A673 (cell line): ENCODE measurements around the gene SEC16A.

Experiments
- CTCF ChIP-seq: fragments of 300-800, 200-600 bp; sonication (generic); conservative IDR thresholded peaks from 2 replicates; pipeline ENCODE4 v1.5.1; 2017; ENCODE audit warnings: low read depth, mild to moderate bottlenecking, antibody characterized with exemption, low read length, moderate library complexity, mixed read lengths
- EZH2 ChIP-seq: fragments of 200-600 bp; sonication (generic); IDR thresholded peaks from 2 replicates; pipeline ENCODE4 v1.6.1; 2017; ENCODE audit warnings: borderline replicate concordance, low read depth, mild to moderate bottlenecking, mixed read lengths, antibody characterized with exemption, low read length; ENCODE audit not compliant: poor library complexity, severe bottlenecking

- no peak for TF ChIP-seq CTCF
- no peak for TF ChIP-seq EZH2
These were observed 53.0 kb downstream of the SEC16A start for GRCh38 chr9:136429683-136430491.
